NT2/D1 (cell line): ENCODE results near the gene BLM.

Experiments
- YY1 ChIP-seq: IDR thresholded peaks from 2 replicates; pipeline ENCODE4 v1.6.1; 2011; ENCODE audit not compliant: insufficient read length, insufficient read depth
- ZNF274 ChIP-seq: IDR thresholded peaks from 2 replicates; pipeline ENCODE4 v1.6.1; 2011; ENCODE audit warnings: mild to moderate bottlenecking, low read depth, low read length

- no peak for TF ChIP-seq ZNF274
- no peak for TF ChIP-seq YY1
Observed at GRCh38 chr15:90839187-90840071, 122.3 kb downstream of the BLM start.
